ENCODE measurements around the gene CST6.

DNA sequence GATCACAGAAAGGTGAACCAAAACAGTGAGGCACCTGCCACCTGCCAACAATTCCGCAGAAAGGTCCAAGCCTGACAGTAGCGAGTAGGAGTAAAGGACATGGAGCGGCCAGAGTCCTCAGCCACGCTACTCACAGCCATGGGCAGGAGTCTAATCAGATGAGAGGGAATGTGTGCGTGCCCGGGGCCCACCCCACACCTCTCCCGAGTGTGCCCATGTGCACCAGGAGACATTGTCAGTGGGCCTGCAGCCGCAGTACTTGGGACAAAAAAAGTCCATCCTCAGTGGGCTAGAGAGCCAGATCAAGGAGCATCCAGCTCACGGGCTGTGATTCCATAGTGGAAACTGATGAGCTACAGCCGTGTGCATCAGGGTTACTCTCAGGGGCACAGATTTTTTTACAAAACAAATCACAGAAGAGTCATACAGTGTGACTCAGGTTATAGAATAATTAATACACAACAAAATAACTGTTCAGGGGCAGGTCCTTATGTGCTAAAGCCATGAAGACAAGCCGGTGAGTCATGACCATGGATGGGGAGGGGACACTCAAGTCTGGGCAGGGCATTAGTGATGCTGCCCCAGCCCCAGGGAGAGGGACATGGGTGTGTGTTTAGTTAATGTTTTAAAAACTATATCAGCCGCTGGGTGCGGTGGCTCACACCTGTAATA lies 38.2 kb upstream of the CST6 start:
- TF ChIP-seq GATA3 (IDR thresholded peaks at IDR 0.05; ENCODE audit: low read depth, low read length) = no peak
- no peak for TF ChIP-seq GATA2 (IDR thresholded peaks at IDR 0.05; ENCODE audit: low read depth, low read length)
